HTERT RPE-1 (cell line): ENCODE measurements around the gene YWHAH.

Experiments used
- in situ Hi-C: fragments of 300-500 bp; cut with MboI; formaldehyde crosslinking; loops from 4 replicates; pipeline ENCODE4 v1.14.3; 2020; ENCODE audit warnings: low sequenced_read_pairs

Gene YWHAH

DNA sequence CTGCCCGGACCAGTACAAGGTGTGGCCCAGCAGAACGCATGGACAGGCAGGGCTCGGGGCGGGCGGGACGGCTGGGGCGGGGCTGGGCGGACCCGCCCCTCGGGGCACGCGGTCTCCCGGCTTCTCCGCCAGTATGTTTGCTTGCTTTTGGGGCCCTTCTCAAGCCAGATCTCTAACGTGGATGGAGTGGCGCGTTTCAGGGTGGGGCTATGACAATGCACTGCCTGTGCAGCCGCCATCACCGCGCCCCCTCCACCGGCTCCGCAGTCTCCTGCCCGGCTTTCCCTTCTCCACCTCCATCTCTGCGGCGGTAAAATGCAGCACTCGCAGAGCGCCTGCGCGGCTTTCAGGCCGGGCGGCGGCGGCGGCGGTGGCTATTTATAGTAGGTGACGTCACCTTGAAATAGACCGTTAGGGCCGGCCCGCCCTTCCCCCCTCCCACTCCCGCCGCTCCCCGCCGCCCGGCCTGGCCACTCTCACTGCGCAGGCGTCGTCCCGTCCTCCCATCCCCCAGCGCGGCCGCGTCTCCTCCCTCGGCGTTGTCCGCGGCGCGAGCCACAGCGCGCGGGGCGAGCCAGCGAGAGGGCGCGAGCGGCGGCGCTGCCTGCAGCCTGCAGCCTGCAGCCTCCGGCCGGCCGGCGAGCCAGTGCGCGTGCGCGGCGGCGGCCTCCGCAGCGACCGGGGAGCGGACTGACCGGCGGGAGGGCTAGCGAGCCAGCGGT lies at the start of gene YWHAH:
TSS of gene YWHAH (plus strand) at position 558 of the 722 bp plus-strand sequence. CDS start 199 bp downstream, outside the sequence.
- in situ Hi-C loops: no loop called here

DNA sequence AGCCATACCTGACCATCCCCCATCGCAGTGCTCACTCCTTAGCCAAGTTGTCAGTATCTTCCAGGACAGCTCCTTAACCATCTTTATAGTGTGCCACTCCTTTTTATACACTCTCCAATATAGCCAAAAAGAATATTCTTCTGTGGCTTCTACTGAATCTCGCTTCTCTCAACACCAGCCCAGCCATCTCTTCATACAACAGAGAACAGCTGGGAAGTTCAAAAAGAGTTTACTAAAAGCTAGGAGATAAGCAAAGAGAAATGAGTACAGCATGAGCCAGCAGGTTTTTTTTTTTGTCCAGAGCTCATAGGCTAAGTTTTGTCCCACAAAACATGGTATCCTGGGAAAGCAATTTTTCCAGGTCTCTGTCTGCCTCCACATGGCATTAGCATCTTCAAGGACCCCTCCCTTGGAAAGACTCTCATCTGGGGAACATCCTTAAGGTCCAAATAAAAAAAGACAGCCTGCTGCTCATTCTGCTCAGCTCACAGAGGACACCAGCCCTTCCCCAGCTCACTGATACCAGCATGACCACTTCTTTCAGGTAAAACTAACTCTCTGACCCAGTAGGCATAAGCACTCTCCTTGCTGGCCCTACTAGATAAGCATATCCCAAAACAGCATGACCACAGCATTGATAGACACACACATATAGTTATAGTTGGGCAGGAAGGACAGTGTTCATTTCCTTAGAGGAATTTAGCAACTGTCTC lies 48.8 kb upstream of the YWHAH start:
- in situ Hi-C loops: no loop called here

DNA sequence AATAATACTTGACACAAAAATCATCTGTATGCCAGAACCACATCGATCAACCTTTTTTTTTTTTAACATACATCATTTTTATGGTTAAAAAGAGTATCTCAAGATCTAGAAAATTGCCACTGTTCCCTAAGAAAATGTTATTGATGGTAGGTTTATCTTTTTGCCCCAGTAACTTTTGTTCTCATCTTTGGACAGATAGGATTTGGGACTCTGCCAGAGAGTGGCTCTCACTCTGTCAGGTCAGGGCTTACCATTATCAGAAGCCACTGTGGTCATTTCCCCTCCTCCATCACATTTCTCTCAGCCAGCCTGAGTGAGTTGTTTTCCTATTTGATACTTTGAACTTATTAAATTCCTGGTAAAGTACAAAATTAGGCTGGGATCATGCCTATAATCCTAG lies 47.9 kb upstream of the YWHAH start:
- in situ Hi-C loops: no loop called here

DNA sequence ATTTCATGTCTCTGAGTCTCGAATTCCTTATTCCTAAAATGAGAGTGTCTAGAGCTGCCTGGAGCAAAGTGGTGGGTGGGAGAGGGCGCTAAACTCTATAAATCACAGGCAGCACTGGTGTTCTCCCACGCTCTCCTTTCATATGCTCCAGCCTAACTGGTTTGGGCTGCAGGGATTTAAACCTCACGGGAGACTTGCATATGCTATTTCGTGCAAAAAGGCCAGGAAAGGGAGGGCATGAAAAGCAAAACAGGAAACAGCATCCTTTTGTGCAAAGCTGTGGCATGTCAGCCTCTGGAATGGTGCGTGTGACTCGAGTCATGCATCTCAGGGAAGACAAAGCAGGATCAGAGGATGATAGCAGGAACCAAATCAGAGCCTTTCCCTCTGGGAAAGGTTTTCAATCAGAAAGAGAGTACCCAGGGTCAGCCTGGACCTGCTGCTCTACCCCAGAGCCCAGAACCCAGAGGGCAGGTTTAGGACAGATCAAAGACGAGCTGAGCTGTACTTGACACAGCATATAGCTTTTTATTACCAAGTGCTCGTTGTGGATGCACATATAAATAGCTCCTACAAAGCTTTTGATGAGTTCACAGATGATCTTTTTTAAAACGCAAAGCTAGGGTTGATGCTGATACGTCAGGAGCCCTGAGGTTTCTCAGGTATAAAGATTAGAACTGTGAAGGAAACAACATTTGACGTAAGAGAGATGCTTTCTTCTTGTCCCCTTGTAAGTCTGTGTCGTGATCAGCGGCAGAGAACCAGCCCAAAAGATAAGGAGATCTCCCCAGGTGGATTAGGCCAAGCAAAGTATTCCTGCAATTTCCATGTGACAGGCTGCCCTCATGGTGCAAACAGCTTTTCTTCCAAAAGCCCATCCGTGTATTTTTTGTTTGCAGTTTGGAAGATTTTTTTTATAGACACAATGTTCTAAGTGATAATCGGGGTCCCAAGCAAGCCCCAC lies 46.2 kb upstream of the YWHAH start:
- in situ Hi-C loops: no loop called here

DNA sequence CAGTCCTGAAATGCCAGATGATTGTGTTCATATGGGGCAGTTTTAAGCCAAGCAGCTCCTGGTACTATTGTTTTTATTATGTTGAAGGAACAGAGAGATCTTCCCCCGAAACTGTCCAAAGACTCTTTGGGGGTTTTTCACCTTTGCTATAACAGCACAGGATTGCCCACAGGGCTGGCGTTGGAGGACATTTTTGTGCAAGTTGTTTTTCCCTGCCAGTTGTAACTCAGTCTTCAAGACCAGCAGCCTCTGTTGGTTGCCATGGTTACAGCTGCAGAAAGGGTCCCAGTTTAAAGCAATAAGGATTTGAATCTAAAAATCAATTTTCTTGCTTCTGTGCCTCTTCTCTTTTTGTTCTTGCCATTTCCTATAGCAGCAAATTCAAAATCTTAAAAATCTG lies 45.4 kb upstream of the YWHAH start:
- in situ Hi-C loops: no loop called here

DNA sequence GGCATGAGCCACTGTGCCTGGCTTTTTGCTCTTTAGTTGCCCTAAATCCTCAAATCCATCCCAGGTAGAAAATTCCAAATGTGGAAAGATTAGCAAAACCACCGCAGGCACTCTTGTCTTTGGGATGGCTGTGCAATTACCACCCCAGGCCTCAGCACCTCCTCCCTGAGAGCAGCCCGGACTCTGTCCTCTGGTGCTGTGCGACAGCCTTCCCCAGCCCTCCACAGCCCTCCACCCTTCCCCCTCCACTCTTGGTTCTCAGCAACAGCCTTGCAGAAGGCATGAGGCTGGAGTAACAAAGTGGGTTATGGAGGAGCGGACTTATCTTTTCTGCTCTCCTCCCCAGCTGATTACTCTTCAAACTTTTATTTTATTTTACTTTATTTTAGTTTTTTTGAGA lies 44.7 kb upstream of the YWHAH start:
- in situ Hi-C loops: no loop called here

DNA sequence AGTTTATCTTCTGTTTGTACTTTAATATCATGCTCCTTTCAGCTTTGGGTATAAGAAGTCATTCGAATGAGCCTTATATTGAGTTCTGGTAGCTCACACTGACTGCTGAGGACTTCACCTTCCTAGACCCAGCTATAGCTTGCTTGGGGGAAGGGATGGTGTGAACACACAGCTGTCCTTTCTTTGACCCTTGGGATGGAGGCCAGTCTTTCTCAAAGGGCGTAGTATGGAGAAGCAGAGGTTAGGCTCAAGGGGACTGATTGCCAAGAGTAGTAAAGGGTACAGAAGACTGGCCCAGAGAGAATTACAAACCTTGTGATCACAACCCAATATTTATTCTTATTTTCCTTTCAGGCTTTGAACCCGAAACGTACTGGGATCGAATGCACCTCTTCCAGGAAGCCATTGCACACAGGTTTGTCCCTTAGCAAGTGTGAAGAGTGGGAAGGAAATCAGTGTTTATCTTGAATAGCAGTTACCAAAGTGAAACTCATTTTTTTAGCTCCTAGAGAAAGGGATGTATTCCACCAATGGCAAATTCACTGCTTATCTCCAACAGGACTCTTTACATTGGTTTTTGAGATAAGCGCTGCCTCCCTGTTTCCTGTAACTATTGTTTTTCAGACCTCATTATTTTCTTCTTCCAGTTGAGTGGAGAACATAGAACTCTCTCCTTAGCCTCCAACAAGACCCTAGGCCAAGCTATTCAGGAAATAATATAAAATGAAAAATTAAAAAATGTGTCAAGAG lies 42.8 kb upstream of the YWHAH start:
- in situ Hi-C loops: no loop called here

DNA sequence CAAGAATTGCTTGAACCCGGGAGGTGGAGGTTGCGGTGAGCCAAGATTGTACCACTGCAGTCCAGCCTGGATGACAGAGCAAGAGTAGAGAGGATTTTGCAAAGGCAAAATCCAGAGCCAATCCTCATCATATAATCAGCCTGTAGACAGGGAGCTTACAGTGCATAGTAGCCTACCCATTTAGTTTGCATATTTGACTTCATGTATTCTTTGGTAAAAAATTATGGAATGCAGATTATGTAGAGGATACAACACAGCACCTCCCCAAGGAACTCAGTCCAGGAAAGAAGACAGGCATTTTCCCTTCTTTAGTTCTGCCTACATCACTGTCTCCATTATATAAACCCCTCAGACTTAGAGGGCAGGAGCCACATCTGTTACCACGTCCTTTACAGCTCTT lies 39.7 kb upstream of the YWHAH start:
- in situ Hi-C loops: no loop called here

DNA sequence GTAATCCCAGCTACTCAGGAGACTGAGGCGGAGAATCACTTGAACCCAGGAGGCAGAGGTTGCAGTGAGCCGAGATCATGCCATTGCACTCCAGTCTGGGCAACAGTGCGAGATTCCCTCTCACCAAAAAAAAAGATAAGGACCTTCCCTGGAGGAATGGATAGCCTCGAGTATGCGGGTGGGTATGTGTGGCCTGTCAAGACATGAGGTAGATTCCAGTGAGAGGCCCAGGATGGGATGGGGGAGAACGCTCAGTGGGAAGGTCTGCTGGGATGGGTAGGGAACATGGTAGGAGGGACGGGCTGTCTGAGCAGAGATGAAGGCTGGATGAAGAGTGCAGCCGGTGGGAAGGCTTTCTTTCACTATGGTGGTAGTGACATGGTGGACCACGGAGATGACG lies 39.0 kb upstream of the YWHAH start:
- in situ Hi-C loops: no loop called here

DNA sequence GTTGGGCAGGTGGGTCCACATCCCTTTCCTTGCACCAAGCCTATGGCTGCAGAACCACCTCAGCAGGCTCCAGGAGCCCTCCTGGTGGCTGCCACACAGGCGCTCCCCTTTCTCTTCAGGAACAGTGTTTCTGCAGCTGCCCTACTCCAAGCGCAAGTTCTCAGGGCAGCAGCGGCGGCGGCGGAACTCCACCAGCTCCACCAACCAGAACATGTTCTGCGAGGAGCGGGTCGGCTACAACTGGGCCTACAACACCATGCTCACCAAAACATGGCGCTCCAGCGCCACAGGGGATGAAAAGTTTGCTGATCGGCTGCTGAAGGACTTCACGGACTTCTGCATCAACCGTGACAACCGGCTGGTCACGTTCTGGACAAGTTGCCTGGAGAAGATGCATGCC lies 38.2 kb upstream of the YWHAH start:
- in situ Hi-C loops: no loop called here

DNA sequence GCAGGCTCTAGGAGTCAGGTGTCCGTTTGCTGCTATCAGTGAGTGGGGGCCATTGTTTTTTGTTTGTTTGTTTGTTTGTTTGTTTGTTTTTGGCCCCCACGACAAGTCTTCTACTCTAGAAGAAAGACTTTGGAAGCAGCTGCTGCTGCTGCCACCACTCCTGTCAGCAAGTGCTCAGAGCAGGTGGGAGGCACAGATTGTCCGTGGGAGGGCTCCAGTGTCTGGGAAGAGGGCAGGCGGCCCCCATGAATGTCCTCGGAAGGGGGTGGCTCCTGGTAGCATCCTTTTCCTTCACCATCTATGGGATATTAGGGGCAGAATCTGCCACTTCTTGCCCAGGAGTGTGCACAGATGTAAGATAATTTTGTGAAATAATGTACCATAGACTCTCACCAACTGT lies 37.8 kb upstream of the YWHAH start:
- in situ Hi-C loops: no loop called here

DNA sequence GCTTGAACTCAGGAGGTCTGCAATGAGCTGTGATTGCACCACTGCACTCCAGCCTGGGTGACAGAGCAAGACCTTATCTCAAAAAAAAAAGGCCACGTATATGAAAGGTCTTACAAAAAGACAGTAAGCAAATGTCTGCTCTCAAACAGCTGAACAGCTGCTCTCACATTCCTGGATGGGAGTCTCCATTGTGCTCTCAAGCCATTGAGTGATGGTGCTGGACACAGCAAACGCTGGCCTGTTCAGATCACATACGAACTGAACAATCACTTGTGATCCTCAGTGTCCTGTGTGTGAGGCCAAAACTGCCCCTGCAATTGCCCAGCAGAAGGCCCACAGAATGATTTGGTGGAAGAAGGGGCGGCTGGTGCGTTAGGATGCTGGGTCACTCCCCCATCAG lies 34.4 kb upstream of the YWHAH start:
- in situ Hi-C loops: no loop called here

DNA sequence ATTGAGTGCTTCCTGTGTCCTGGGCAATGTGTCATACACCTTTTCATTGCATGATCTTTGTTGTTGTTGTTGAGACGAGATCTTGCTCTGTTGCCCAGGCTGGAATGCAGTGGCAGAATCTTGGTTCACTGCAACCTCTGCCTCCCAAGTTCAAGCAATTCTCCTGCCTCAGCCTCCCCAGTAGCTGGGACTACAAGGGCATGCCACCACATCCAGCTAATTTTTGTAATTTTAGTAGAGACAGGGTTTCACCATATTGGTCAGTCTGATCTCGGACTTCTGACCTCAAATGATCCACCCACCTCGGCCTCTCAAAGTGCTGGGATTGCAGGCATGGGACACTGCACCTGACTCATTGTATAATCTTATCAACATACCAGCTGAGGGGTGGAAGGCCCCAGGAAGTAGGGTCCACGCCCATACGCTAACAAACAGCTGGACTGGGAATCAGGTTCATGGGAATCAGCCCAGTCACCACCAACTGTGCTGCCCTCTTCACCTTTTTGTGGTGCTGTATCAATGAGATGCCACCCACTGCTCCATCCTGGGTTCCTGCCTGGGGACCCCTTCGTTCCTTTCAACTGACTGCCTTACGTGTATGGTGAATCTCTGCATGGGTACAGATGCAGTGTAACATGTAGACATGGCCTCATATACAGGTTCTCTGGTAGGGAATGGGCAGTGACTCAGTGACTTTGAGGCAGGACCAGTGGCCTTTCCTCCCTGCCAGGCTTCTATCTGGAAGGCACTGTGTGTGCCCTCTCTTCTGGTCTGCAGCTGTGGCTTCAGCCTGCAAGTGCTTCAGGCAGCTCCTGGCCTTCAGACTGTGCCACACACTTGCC lies 32.5 kb upstream of the YWHAH start:
- in situ Hi-C loops: no loop called here

DNA sequence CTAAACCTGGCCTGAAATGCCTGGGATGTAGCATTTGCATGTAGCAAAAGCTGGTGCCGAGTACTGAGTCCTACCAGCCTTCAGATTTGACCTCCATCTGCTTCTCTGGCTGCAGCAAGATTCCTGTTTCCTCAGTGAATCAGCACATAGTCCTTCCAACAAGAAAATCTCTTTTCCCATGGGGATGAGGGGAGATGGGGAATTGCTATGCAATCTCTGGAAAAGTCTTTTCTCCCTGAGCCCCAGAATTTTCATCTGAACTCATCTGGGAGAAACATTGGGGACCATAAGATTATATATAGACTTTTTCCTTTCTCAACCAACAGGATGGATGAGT lies 32.0 kb upstream of the YWHAH start:
- in situ Hi-C loops: no loop called here

DNA sequence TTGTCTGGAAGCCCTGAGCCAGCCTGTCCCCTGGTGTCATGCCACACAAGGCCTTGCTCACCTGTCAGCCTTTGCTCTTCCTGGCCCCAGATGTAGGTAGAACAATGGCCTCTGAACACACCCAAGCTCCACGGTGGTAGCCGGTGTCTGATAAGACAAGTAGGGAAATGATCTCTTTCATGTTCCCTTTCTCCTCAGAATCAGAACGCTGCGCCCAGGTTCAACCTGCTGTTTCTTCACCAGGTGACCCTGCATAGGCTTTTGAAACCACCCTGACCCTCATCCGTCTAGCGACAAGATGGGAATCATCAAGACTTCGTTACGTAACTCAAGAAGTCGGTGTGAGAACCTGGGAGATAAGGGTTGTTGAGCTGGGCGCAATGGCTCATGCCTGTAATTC lies 28.7 kb upstream of the YWHAH start:
- in situ Hi-C loops: no loop called here

DNA sequence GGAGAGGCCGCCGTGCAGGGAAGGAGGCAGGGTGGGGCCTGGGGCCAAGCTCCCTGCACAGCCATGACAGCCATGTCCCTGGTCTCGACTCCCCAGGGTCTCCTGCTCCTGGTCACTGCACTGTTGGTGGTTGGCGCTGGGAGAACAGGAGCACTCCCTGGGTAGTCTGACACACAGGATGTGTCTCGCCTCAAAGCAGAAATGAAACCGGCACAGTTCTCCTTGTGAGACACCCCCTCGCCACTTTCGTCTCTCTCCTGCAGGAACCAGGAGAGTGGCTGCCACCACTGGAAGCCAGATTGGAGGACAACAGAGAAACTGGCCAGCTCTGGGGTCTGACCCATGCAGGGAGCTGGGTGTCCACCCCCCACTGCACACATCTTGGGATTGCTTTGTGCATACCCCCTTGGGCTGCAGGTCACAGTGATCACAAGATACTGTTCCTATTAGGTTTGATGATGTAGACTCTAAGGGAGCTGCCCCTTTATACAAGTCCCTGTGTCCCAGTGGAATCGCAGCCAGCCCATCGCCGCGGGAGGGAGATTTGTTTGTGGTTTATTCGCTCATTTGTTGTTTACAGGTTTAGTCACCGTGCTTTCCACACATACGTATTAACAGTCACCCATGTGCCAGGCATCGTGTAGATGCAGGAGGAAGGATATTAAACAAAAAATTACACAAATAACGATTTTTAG lies 27.0 kb upstream of the YWHAH start:
- in situ Hi-C loops: no loop called here

DNA sequence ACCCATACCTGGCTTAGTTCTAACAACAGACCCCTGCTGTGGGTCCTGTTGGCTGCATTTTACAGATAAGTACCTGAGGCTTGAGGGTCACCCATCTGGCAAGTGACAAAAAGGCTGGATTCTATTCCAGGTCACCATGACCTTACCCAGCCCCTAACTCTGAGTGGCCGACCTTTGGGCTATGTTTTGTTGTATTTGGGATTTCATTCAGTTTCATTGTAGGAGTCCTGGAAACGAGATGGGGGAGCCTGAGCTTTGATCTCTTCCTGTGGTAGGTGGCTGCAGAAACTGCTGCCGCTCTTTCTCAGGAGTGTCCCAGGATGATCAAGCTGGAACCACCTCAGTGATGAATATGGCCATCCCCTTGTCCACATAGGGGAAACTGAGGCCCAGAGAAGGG lies 24.6 kb upstream of the YWHAH start:
- in situ Hi-C loops: no loop called here

DNA sequence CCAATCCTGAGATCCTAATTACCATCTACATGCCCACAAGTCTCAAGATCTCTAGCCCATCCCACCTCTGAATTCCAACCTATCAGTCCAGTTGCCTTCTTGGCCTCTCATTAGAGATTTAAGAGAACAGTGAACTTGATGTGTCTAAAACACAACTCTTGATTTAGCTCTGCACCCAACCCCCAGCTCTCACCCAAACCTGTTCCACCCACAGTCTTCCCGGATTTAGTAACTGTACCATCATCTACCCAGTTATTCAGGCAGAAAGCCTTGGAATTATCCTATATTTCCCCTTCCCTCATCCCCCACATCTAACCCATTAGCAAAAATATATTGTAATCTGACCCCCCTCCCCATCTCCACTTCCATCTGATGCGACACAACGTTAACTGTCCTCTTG lies 24.0 kb upstream of the YWHAH start:
- in situ Hi-C loops: no loop called here

DNA sequence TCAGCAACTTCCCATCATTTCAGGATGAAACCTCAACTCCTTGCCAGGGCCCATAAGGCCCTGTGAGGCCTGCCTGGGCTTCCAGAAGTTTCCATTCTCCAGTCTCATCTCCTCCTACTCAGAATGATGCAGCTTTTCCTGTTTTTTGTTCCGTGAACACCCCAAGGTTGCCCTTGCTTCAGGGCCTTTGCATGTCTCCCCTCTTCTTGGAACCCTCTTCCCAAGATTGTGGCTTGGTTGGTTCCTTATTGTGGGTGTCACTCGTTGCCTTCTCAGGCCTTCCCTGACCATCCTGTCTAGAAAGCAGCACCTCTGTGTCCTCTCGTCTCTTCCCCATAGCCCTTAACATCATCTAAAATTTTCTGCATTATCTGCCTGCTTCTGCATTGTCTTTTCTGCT lies 23.2 kb upstream of the YWHAH start:
- in situ Hi-C loops: no loop called here

DNA sequence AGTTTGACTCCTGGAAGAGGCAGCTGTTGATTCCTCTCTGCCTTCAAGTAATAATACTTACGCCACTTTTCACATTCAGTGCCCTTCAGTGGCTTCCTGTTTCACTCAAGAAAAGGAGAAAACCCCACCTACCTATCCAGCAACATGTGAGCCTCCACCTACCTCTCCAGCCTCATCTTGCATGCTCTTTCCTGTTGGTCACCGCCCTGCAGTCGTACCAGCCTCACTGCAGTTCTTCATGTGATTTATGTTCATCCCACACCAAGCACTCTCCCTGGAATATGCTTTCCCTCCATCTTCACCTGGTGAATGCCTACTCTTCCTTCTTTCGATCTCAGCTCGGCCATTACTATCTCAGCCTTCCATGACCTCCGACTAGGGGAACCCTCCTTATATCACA lies 21.8 kb upstream of the YWHAH start:
- in situ Hi-C loops: no loop called here
